ENCODE measurements around the gene ILDR1. TPM values are rescaled to one million over a fixed set of nuclear protein-coding genes. Genes with fewer than 3 reads are reported as not detected.
"Not testable (repeated sequence)": the region's sequence is repeated elsewhere in the genome, so short reads cannot be mapped to it uniquely, and the experiment has no call there.

Gene ILDR1
- total RNA-seq, 3 donors from 2014 or later: 10.9 to 36.8 (median 17.2) TPM

- TF ChIP-seq CTCF (IDR thresholded peaks at IDR 0.05): no peak
- peak; percentile 93 for ATAC-seq
- DNase-seq: peak in 1 of 3 donors; percentile 21
- no peaks in the 10 kb centered on the region for H3K4me1 ChIP-seq (ENCODE audit: low read depth)
- H3K4me3 ChIP-seq: no peak overlapping the region
- no peaks in the 10 kb centered on the region for H3K9me3 ChIP-seq
- intact Hi-C loops (cut with DNase I, micrococcal nuclease): no loop called here
- no peaks in the 10 kb centered on the region for H3K36me3 ChIP-seq (ENCODE audit: low read depth)
Measured at GRCh38 chr3:121951291-121951919, 70.6 kb downstream of the ILDR1 start.

- Histone ChIP-seq H3K4me3 (no peak overlapping the region), H3K4me1 (ENCODE audit: low read depth) (no peaks in the 10 kb centered on the region), H3K36me3 (ENCODE audit: low read depth) (no peaks in the 10 kb centered on the region), H3K9me3 (no peaks in the 10 kb centered on the region)
- intact Hi-C loops (cut with DNase I, micrococcal nuclease): no loop called here
- no peak for TF ChIP-seq CTCF (IDR thresholded peaks at IDR 0.05)
- ATAC-seq: no peak
- DNase-seq: no peak
Measured at GRCh38 chr3:121948641-121949040, 73.4 kb downstream of the ILDR1 start.

GRCh38 chr3:121943431-121943830 is 78.6 kb downstream of the ILDR1 start:
- DNase-seq (no peak), ATAC-seq (peak; percentile 28)
- peaks cover 10% of the 10 kb centered on the region for H3K4me1 ChIP-seq (ENCODE audit: low read depth)
- no peaks in the 10 kb centered on the region for H3K36me3 ChIP-seq (ENCODE audit: low read depth)
- H3K4me3 ChIP-seq: no peak overlapping the region
- no peak for TF ChIP-seq CTCF (IDR thresholded peaks at IDR 0.05)
- H3K9me3 ChIP-seq: no peaks in the 10 kb centered on the region
- intact Hi-C loops (cut with DNase I, micrococcal nuclease): no loop called here

GRCh38 chr3:121942116-121942786 is 79.8 kb downstream of the ILDR1 start:
- Histone ChIP-seq H3K4me1 (ENCODE audit: low read depth) (peaks cover 10% of the 10 kb centered on the region), H3K4me3 (no peak overlapping the region), H3K36me3 (ENCODE audit: low read depth) (no peaks in the 10 kb centered on the region), H3K9me3 (no peaks in the 10 kb centered on the region)
- TF ChIP-seq CTCF (IDR thresholded peaks at IDR 0.05): no peak
- DNase-seq: peak in 1 of 3 donors; percentile 81
- ATAC-seq: peak; percentile 62
- intact Hi-C loops (cut with DNase I, micrococcal nuclease): no loop called here

- intact Hi-C loops (cut with DNase I, micrococcal nuclease): no loop called here
- Histone ChIP-seq H3K9me3 (no peaks in the 10 kb centered on the region), H3K4me1 (ENCODE audit: low read depth) (peaks cover 10% of the 10 kb centered on the region), H3K36me3 (ENCODE audit: low read depth) (no peaks in the 10 kb centered on the region), H3K4me3 (no peak overlapping the region)
- no peak for TF ChIP-seq CTCF (IDR thresholded peaks at IDR 0.05)
- no peak for DNase-seq
- ATAC-seq: peak; percentile 12
Measured at GRCh38 chr3:121941592-121941991, 80.5 kb downstream of the ILDR1 start.

- H3K4me3 ChIP-seq; H3K9me3 ChIP-seq; H3K36me3 ChIP-seq (ENCODE audit: low read depth); ATAC-seq; H3K4me1 ChIP-seq (ENCODE audit: low read depth); intact Hi-C loops (cut with DNase I, micrococcal nuclease): not testable (repeated sequence)
- peak; percentile 56 to 71 (median 70) for DNase-seq
Measured at GRCh38 chr3:121938141-121938855, 83.7 kb downstream of the ILDR1 start.
